Dedifferentiated amniotic fluid mesenchymal stem cell (primary cell): Measurements from ENCODE around the gene DCLRE1A.

ENCODE experiments used
- DNase-seq: peaks from one replicate; pipeline ENCODE4 v3.0.0-alpha.2; 2016; ENCODE audit errors: extremely low spot score

DCLRE1A gene

GRCh38 chr10:113788604-113789083, 65.2 kb downstream of the DCLRE1A start:
- DNase-seq = peak; percentile 95
